ENCODE data around the gene RETREG1.

DNA sequence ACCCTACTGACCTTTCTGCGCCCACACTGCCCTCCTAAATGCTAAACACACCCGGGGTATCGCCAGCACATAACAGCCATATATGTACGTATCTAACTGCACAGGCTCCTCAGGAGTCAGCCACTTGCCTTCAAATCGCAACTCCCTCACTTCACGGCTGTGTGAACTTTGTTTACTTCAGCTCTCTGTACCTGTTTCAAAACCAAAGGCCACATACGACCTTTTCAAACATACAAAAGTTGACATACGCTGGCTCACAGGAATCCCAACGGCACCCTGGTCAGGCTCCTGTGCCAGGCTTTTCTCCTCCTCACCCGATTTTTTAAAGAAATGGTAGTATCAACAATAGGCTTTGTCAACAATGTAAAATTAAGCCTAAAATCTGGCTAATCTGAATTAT is 112.2 kb downstream of the RETREG1 start:
- TF ChIP-seq ZBTB49 (CRISPR knock-in tag; IDR thresholded peaks at IDR 0.05; ENCODE audit: borderline replicate concordance) (no peak), KLF6 (CRISPR knock-in tag; IDR thresholded peaks at IDR 0.05) (no peak), NFIC (IDR thresholded peaks at IDR 0.05; ENCODE audit: low read length) (no peak), MLLT10 (CRISPR knock-in tag; IDR thresholded peaks at IDR 0.05) (no peak), ZFP1 (CRISPR knock-in tag; IDR thresholded peaks at IDR 0.05) (no peak), ETS1 (CRISPR knock-in tag; IDR thresholded peaks at IDR 0.05) (no peak), MAFK (conservative IDR thresholded peaks at IDR 0.05 in 1 of 2, IDR thresholded peaks at IDR 0.05 in 1 of 2; ENCODE audit: low read length in 2 of 2) (no peak), HCFC1 (IDR thresholded peaks at IDR 0.05; ENCODE audit: low read depth, low read length) (no peak), ZNF3 (CRISPR knock-in tag; IDR thresholded peaks at IDR 0.05) (no peak), ZBTB42 (CRISPR knock-in tag; IDR thresholded peaks at IDR 0.05) (no peak), TP53 (CRISPR knock-in tag; conservative IDR thresholded peaks at IDR 0.05) (no peak), BRD4 (CRISPR knock-in tag; IDR thresholded peaks at IDR 0.05) (no peak)
- TF ChIP-seq, protein P1, sequence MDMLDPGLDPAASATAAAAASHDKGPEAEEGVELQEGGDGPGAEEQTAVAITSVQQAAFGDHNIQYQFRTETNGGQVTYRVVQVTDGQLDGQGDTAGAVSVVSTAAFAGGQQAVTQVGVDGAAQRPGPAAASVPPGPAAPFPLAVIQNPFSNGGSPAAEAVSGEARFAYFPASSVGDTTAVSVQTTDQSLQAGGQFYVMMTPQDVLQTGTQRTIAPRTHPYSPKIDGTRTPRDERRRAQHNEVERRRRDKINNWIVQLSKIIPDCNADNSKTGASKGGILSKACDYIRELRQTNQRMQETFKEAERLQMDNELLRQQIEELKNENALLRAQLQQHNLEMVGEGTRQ (IDR thresholded peaks at IDR 0.05; ENCODE audit: low read depth, low read length): no peak
- TF ChIP-seq, protein P1 (CRISPR knock-in tag; IDR thresholded peaks at IDR 0.05; ENCODE audit: borderline replicate concordance): no peak
- TF ChIP-seq, protein P2, sequence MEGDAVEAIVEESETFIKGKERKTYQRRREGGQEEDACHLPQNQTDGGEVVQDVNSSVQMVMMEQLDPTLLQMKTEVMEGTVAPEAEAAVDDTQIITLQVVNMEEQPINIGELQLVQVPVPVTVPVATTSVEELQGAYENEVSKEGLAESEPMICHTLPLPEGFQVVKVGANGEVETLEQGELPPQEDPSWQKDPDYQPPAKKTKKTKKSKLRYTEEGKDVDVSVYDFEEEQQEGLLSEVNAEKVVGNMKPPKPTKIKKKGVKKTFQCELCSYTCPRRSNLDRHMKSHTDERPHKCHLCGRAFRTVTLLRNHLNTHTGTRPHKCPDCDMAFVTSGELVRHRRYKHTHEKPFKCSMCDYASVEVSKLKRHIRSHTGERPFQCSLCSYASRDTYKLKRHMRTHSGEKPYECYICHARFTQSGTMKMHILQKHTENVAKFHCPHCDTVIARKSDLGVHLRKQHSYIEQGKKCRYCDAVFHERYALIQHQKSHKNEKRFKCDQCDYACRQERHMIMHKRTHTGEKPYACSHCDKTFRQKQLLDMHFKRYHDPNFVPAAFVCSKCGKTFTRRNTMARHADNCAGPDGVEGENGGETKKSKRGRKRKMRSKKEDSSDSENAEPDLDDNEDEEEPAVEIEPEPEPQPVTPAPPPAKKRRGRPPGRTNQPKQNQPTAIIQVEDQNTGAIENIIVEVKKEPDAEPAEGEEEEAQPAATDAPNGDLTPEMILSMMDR (CRISPR knock-in tag; IDR thresholded peaks at IDR 0.05): no peak

Measured in HepG2 (cell line).